GM12865 (cell line): ENCODE results near the gene KCND1.

Experiments used
- DNase-seq: peaks from one replicate; pipeline ENCODE4 v3.0.0; 2010; ENCODE audit warnings: low read depth
- H3K4me3 ChIP-seq: 2 replicates; pipeline ENCODE4 v1.5.1; 2011; ENCODE audit warnings: mild to moderate bottlenecking, low read depth, low read length, control low read depth
- TF ChIP-seq, protein P1 (sequence below): IDR thresholded peaks from 2 replicates; pipeline ENCODE4 v1.5.1; 2011; ENCODE audit warnings: low read length, control low read depth, low read depth, inconsistent platforms; ENCODE audit not compliant: insufficient read depth; ENCODE audit errors: missing control alignments

KCND1 gene

DNA sequence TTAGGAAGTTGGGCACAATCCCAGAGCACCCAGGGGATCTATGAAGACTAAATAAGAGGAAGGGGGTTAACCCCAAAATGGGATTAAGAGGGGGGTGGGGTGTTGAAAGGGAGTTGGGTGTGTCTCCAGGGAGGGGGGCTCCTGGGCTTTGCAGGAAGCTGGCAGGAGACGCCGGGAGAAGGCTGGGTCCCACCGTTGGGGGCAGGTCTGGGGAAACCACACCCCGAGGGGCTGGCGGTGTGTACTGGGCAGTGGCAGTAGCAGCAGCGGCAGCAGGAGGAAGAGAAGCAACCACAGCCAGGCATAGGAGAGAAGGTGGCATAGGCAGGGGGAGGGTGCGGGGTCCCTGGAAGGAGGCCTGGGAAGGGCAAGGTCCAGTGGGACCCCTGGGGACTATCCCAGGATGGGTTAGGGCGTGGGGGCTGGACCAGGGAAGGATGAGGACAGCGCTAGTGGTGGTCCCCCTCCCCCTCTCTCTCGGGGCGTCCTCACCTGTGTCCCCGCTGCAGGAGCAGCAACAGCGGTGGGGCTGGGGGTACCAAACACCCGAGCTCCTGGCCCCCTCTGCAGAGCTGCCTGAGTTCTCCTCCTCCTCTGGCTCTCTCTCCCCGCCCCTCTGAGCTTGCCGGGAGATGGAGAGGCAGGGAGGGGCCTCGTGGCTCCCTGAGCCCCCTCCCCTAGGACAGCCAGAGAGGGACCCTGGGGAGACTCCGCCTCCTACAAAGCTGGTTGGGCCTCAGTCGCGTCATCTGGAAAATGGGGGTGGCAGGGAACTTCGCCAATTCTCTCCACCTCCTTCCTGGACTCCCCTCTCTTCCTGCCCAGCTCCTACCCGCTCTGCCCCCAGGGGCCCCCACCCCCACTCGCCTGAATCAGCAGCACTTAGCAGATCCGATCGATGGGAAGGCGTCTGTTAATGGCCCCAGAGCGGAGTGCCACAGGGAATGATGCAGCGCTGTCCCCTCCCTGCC, at the start of gene KCND1:
Gene KCND1 (minus strand): TSS at position 596 of the 971 bp plus-strand sequence. CDS start 1,573 bp downstream, outside the sequence.
- TF ChIP-seq, protein P1, sequence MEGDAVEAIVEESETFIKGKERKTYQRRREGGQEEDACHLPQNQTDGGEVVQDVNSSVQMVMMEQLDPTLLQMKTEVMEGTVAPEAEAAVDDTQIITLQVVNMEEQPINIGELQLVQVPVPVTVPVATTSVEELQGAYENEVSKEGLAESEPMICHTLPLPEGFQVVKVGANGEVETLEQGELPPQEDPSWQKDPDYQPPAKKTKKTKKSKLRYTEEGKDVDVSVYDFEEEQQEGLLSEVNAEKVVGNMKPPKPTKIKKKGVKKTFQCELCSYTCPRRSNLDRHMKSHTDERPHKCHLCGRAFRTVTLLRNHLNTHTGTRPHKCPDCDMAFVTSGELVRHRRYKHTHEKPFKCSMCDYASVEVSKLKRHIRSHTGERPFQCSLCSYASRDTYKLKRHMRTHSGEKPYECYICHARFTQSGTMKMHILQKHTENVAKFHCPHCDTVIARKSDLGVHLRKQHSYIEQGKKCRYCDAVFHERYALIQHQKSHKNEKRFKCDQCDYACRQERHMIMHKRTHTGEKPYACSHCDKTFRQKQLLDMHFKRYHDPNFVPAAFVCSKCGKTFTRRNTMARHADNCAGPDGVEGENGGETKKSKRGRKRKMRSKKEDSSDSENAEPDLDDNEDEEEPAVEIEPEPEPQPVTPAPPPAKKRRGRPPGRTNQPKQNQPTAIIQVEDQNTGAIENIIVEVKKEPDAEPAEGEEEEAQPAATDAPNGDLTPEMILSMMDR: no peak
- no peak within 1 kb of the TSS for H3K4me3 ChIP-seq
- DNase-seq: no peak

DNA sequence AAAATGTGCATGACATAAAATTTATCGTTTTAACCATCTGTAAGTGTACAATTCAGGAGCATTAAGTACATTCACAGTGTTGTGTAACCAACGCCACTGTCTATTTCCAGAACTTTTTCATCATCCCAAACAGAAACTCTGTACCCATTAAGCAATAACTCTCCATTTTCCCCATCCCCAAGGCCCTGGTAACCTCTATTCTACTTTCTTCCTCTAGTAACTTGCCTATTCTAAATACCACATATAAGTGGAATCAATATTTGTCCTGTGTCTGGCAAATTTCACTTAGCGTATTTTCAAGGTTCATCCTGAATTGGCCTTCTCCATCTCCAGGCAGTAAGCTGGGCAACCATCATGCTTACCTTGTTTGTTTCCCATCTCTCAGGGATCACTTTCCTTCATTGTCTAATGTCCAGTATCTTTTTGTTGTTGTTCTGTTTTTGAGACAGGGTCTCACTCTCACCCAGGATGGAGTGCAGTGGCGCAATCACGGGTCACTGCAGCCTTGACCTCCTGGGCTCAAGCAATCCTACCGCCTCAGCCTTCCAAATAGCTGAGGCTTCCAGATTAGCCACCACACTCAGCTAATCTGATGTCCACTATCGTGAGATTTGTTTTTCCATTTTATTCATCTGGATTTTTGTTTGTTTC, 48.1 kb upstream of the KCND1 start:
- TF ChIP-seq, protein P1: no peak
- H3K4me3 ChIP-seq: no peak overlapping the region
- DNase-seq: no peak

DNA sequence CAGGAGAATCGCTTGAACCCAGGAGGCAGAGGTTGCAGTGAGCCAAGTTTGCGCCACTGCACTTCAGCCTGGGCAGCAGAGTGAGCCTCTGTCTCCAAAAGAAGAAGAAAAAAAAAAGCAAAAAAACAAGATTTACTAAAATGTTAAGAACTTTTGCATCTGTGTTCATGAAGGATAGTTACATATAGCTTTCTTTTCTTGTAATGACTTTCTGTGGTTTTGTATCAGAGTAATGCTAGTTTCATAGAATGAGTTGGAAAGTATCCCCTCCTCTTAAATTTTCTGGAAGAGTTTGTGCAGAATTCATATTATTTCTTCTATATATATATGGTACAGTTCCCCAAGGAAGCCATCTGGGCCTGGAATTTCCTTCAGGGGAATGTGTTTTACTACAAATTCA, 47.4 kb upstream of the KCND1 start:
- H3K4me3 ChIP-seq: no peak overlapping the region
- TF ChIP-seq, protein P1: no peak
- no peak for DNase-seq

DNA sequence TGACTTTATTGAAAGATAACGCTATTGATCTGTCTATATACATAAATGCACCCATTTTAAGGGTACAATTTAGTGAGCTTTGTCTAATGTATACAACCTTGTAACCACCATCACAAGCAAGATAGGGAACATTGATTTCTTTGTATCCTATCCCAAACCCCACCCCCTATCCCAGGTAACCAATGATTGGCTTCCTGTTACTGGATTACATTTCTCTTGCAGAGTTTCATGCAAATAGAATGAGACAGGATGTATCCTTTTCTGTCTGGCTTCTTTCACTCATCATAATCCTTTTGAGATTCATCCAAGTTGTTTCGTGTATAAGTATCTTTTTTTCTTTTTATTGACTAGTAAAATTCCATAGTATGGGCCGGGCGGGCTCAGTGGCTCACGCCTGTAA, 32.1 kb upstream of the KCND1 start:
- DNase-seq: no peak
- H3K4me3 ChIP-seq: no peak overlapping the region
- TF ChIP-seq, protein P1: no peak

DNA sequence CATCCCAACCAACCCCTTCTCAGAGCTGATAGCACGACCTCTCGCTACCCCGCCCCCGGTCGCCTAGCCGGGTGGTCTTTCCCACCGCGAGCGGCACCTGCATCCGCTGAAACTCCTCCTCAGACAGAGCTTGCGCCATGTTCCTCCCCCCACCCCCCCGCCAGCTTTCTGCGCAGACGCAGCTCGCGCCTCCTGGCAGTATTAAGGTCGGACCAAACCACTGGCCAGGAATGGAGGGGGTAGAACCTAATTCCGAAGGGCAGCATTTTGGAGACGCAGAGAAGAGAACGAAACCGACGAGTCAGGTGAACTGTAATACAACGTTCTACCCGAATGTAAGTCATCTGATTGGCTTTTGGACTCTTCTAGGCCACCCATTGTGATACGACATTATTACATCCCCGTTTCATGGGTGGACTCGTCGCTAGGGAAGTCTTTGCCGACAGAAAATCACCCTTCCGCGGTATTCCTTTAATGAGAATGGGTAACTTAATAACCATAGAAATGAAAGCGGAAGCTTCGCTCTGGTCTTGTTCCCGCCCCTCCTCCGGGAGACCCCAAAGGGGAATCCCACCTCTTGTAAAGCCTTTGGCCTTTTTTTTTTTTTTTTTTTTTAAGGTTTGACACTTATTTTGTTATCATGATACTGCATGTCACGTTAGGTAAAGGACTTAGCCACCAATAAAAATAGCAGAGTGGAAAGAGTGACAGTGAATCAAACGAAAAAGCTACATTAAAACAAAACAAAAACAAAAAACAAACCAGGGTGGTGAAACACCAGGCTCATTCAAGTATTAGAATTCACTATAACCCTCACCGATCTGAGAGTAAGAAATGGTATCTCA, 30.7 kb upstream of the KCND1 start, which contains the start of gene GRIPAP1:
Gene GRIPAP1 (minus strand): TSS at position 174 of the 845 bp plus-strand sequence. CDS start 35 bp downstream, at position 139.
- H3K4me3 ChIP-seq: peak within 1 kb of the TSS; percentile 77
- TF ChIP-seq, protein P1: no peak
- peak; percentile 94 for DNase-seq

DNA sequence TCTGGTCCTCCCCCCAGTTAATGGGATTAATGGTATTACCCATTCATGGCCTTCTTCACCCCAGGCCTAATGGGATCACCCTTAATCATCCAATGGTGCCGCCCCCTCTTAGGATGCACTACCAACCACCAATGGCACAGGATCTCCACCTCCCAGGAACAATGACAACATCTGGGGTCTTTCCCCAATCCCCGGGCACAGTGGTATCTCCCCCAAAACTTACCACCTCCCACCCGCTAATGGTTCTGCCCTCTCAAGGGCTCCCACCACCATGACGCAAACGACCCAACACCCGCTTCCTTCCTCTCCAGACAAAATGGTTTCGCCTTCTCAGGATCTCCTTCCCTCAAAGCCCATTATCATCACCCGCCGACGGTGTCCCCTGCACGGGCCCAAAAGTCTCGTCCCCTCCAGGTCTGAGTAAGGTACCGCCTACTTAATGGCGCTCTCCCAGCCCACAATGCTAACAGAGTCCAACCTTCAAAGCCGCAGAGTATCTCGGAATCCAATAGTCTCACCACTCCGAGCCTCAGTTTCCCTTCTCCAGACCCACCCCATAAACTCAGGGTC, 30.0 kb upstream of the KCND1 start:
- TF ChIP-seq, protein P1: no peak
- peak overlapping the region; percentile 77 for H3K4me3 ChIP-seq
- peak; percentile 70 for DNase-seq
